ENCODE data around the gene NRIP2. TPM values are rescaled to one million over a fixed set of nuclear protein-coding genes. Genes with fewer than 3 reads are reported as not detected.
A peak's percentile ranks its signal among the peaks of the same experiment; 100 is the strongest.

NRIP2 gene
- total and polyA plus RNA-seq, 4 donors: 0.10 to 1.1 (median 0.73) TPM

- WGBS, 2 donors: 84 to 86% methylated on average over 8 to 9 of the region's 9 CpGs
- Histone ChIP-seq H3K36me3 (ENCODE audit: control insufficient read depth in 4 of 4, insufficient read depth in 4 of 4, low read length in 4 of 4) (peaks cover 14 to 57% (median 42%) of the 10 kb centered on the region in 4 donors), H3K4me1 (ENCODE audit: control insufficient read depth in 5 of 5, insufficient read depth in 5 of 5, low read length in 5 of 5) (no peaks in the 10 kb centered on the region), H3K27me3 (ENCODE audit: control insufficient read depth in 3 of 3, insufficient read depth in 3 of 3, low read length in 2 of 3) (no peaks in the 10 kb centered on the region), H3K9me3 (ENCODE audit: control insufficient read depth in 4 of 4, insufficient read depth in 3 of 4, low read length in 3 of 4) (no peaks in the 10 kb centered on the region), H3K27ac (ENCODE audit: low read depth in 1 of 2, low read length in 1 of 2) (no peak overlapping the region), H3K9ac (ENCODE audit: insufficient read depth in 1 of 2, low read length in 2 of 2) (no peak overlapping the region), H3K4me3 (no peak overlapping the region)
- no peak for TF ChIP-seq CTCF (IDR thresholded peaks at IDR 0.05; ENCODE audit: control extremely low read depth, extremely low read depth)
- no peak for DNase-seq
- ATAC-seq (ENCODE audit: insufficient read depth, low FRiP score): no peak
Observed at GRCh38 chr12:2820432-2820831, 14.4 kb downstream of the NRIP2 start.

DNA sequence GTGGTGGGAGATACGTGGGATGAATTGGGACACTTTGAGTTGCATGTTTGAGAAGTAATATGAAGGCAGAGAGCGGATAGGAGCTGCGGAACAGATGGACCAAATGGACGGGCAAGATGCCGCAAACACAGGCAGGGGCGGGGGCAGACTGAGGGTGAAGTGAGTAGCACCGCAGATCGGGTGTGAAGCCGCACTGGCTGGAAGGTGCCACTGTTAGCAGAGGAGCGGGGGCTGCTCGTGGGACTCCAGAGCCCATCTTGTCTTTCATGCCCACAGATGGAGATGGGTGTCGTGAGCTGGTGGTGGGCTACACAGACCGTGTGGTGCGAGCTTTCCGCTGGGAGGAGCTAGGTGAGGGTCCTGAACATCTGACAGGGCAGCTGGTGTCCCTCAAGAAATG lies 15.0 kb downstream of the NRIP2 start:
- DNase-seq (no peak), ATAC-seq (ENCODE audit: insufficient read depth, low FRiP score) (no peak)
- no peak overlapping the region for H3K4me3 ChIP-seq
- WGBS, 2 donors: 97 to 98% methylated on average over 15 of the region's 15 CpGs
- no peak overlapping the region for H3K9ac ChIP-seq (ENCODE audit: insufficient read depth in 1 of 2, low read length in 2 of 2)
- no peak for TF ChIP-seq CTCF (IDR thresholded peaks at IDR 0.05; ENCODE audit: control extremely low read depth, extremely low read depth)
- H3K27me3 ChIP-seq (ENCODE audit: control insufficient read depth in 3 of 3, insufficient read depth in 3 of 3, low read length in 2 of 3): no peaks in the 10 kb centered on the region
- H3K9me3 ChIP-seq (ENCODE audit: control insufficient read depth in 4 of 4, insufficient read depth in 3 of 4, low read length in 3 of 4): no peaks in the 10 kb centered on the region
- H3K4me1 ChIP-seq (ENCODE audit: control insufficient read depth in 5 of 5, insufficient read depth in 5 of 5, low read length in 5 of 5): no peaks in the 10 kb centered on the region
- peaks cover 14 to 53% (median 37%) of the 10 kb centered on the region in 4 donors for H3K36me3 ChIP-seq (ENCODE audit: control insufficient read depth in 4 of 4, insufficient read depth in 4 of 4, low read length in 4 of 4)
- H3K27ac ChIP-seq (ENCODE audit: low read depth in 1 of 2, low read length in 1 of 2): no peak overlapping the region

- H3K9ac ChIP-seq (ENCODE audit: insufficient read depth in 1 of 2, low read length in 2 of 2): peak overlapping the region; percentile 30 to 66
- peak overlapping the region; percentile 79 for H3K4me3 ChIP-seq
- H3K9me3 ChIP-seq (ENCODE audit: control insufficient read depth in 4 of 4, insufficient read depth in 3 of 4, low read length in 3 of 4): no peaks in the 10 kb centered on the region
- peaks cover 0 to 21% (median 0%) of the 10 kb centered on the region in 5 donors for H3K4me1 ChIP-seq (ENCODE audit: control insufficient read depth in 5 of 5, insufficient read depth in 5 of 5, low read length in 5 of 5)
- TF ChIP-seq CTCF (IDR thresholded peaks at IDR 0.05; ENCODE audit: control extremely low read depth, extremely low read depth): peak; percentile 52
- ATAC-seq (ENCODE audit: insufficient read depth, low FRiP score) (peak; percentile 54), DNase-seq (peak; percentile 62 to 80 (median 78))
- H3K27me3 ChIP-seq (ENCODE audit: control insufficient read depth in 3 of 3, insufficient read depth in 3 of 3, low read length in 2 of 3): no peaks in the 10 kb centered on the region
- WGBS, 2 donors: 16 to 20% methylated on average over 10 of the region's 10 CpGs
- peaks cover 0 to 12% (median 8%) of the 10 kb centered on the region in 4 donors for H3K36me3 ChIP-seq (ENCODE audit: control insufficient read depth in 4 of 4, insufficient read depth in 4 of 4, low read length in 4 of 4)
- H3K27ac ChIP-seq (ENCODE audit: low read depth in 1 of 2, low read length in 1 of 2): peak overlapping the region; percentile 88 to 97
Observed at GRCh38 chr12:2813214-2814185, 21.3 kb downstream of the NRIP2 start.

Measured in lung (tissue), 12 donors.